ENCODE measurements around the gene P2RX7. TPM values are rescaled to one million over a fixed set of nuclear protein-coding genes. Genes with fewer than 3 reads are reported as not detected.

P2RX7 gene
- total RNA-seq, 2 experiments from 2014 or later: 0.13 to 0.48 TPM

- Histone ChIP-seq H4K20me1 (ENCODE audit: insufficient read depth, low read length) (no peaks in the 10 kb centered on the region), H3K27ac (ENCODE audit: low read depth, low read length, poor library complexity, severe bottlenecking) (no peak overlapping the region), H3K4me2 (ENCODE audit: low read length) (no peak overlapping the region), H3K79me2 (ENCODE audit: insufficient read depth, low read depth, low read length) (no peaks in the 10 kb centered on the region), H3K9me2 (ENCODE audit: insufficient read depth, low read length) (no peaks in the 10 kb centered on the region), H2AFZ (ENCODE audit: low read length) (no peak overlapping the region), H3K4me1 (ENCODE audit: insufficient read depth, low read length, poor library complexity, severe bottlenecking) (peaks cover 14% of the 10 kb centered on the region), H3K4me3 (ENCODE audit: low read depth, low read length, poor library complexity, severe bottlenecking) (no peak overlapping the region), H3K36me3 (ENCODE audit: insufficient read depth, low read length) (no peaks in the 10 kb centered on the region), H3K9me3 (ENCODE audit: low read length) (peaks cover 2% of the 10 kb centered on the region; the same call in 1 of the 2 replicates)
- no peak for TF ChIP-seq EZH2phosphoT487 (IDR thresholded peaks at IDR 0.05; ENCODE audit: borderline replicate concordance, low read depth, low read length)
- no peak for TF ChIP-seq CTCF (conservative IDR thresholded peaks at IDR 0.05; ENCODE audit: low read length)
- POLR2A ChIA-PET: interaction anchor here (0.5 kb wide), 1 partner anchor 150 kb away, joined by 3 read pairs; no protein-coding TSS in a partner anchor
- no peak for DNase-seq (ENCODE audit: low spot score)
- CTCF ChIA-PET (ENCODE audit: unreplicated experiment): no interaction called here
- intact Hi-C loops (cut with micrococcal nuclease; ENCODE audit: unreplicated experiment): no loop called here
- no TSS peak for BruUV-seq (replicated peaks)
Observed at GRCh38 chr12:121124402-121125109, 8.1 kb upstream of the P2RX7 start.

GRCh38 chr12:121127501-121127900, 5.2 kb upstream of the P2RX7 start:
- Histone ChIP-seq H3K4me1 (ENCODE audit: insufficient read depth, low read length, poor library complexity, severe bottlenecking) (peaks cover 18% of the 10 kb centered on the region), H3K27ac (ENCODE audit: low read depth, low read length, poor library complexity, severe bottlenecking) (no peak overlapping the region), H2AFZ (ENCODE audit: low read length) (no peak overlapping the region), H3K79me2 (ENCODE audit: insufficient read depth, low read depth, low read length) (no peaks in the 10 kb centered on the region), H3K4me2 (ENCODE audit: low read length) (no peak overlapping the region), H4K20me1 (ENCODE audit: insufficient read depth, low read length) (no peaks in the 10 kb centered on the region), H3K9me3 (ENCODE audit: low read length) (peaks cover 6% of the 10 kb centered on the region; the same call in 1 of the 2 replicates), H3K4me3 (ENCODE audit: low read depth, low read length, poor library complexity, severe bottlenecking) (no peak overlapping the region), H3K36me3 (ENCODE audit: insufficient read depth, low read length) (no peaks in the 10 kb centered on the region), H3K9me2 (ENCODE audit: insufficient read depth, low read length) (no peaks in the 10 kb centered on the region)
- no TSS peak for BruUV-seq (replicated peaks)
- ChIA-PET POLR2A (no interaction called here), CTCF (ENCODE audit: unreplicated experiment) (no interaction called here)
- TF ChIP-seq EZH2phosphoT487 (IDR thresholded peaks at IDR 0.05; ENCODE audit: borderline replicate concordance, low read depth, low read length) (no peak), CTCF (conservative IDR thresholded peaks at IDR 0.05; ENCODE audit: low read length) (no peak)
- intact Hi-C loops (cut with micrococcal nuclease; ENCODE audit: unreplicated experiment): no loop called here
- no peak for DNase-seq (ENCODE audit: low spot score)
